ENCODE measurements around the gene UROC1. TPM values are rescaled to one million over a fixed set of nuclear protein-coding genes. Genes with fewer than 3 reads are reported as not detected.

UROC1 gene
- total and polyA plus RNA-seq, 2 of the 13 experiments (the other 11 are each of a cell fraction or from before 2014, with no cell fraction given): 0.71 to 1.3 TPM

DNA sequence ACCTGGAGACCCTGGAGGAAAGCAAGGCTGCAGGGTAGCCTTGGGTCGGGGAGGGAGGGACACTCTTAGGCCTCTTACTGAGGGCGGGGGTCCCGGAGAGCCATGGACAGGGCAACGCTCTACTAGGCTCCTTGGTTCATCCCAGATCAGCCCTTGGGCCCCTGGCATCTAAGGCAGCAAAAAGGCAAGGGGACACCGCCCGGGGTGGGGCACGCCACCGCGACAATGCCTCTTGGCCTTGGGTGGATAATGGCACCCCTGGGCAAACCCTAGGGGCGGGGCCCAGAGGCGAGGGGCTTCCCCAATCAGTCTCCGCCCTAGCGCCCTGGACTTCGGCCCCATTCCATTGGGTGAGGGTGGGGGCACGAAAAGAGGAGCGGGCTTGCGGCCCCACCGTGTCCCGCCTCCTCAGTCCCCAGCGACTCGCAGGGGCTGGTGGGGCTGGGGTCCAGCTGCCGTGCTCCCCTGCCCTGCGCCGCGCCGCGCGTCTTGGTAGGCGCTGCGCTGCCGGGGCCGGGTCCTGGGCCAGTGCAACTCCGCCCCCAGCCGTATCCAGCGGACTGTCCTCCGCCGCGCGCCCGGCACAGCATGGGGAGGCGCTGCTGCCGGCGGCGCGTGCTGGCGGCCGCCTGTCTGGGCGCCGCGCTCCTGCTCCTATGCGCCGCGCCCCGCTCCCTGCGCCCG lies 6.3 kb upstream of the UROC1 start, which contains the start of gene CHST13 (continued):
- TF ChIP-seq E2F5 (CRISPR knock-in tag; conservative IDR thresholded peaks at IDR 0.05): no peak
- TF ChIP-seq ZFP41 (CRISPR knock-in tag; IDR thresholded peaks at IDR 0.05; ENCODE audit: borderline replicate concordance): no peak
- peak; percentile 43 for TF ChIP-seq BRD4 (CRISPR knock-in tag; IDR thresholded peaks at IDR 0.05)
- no peak for TF ChIP-seq SRF (IDR thresholded peaks at IDR 0.05; ENCODE audit: low read depth, low read length)
- no peak for TF ChIP-seq ZNF576 (CRISPR knock-in tag; IDR thresholded peaks at IDR 0.05)
- 0 out of 2 replicates have a peak, but pooled peaks have one; percentile 31 for TF ChIP-seq ZNF557 (CRISPR knock-in tag; IDR thresholded peaks at IDR 0.05)
- peak; percentile 90 for TF ChIP-seq HNF4G (IDR thresholded peaks at IDR 0.05; ENCODE audit: borderline replicate concordance, low read depth, low read length)
- peak; percentile 91; the same call in 1 of the 2 replicates for TF ChIP-seq HNF4G (CRISPR knock-in tag; IDR thresholded peaks at IDR 0.05; ENCODE audit: borderline replicate concordance, low read depth)
- TF ChIP-seq, protein P1, sequence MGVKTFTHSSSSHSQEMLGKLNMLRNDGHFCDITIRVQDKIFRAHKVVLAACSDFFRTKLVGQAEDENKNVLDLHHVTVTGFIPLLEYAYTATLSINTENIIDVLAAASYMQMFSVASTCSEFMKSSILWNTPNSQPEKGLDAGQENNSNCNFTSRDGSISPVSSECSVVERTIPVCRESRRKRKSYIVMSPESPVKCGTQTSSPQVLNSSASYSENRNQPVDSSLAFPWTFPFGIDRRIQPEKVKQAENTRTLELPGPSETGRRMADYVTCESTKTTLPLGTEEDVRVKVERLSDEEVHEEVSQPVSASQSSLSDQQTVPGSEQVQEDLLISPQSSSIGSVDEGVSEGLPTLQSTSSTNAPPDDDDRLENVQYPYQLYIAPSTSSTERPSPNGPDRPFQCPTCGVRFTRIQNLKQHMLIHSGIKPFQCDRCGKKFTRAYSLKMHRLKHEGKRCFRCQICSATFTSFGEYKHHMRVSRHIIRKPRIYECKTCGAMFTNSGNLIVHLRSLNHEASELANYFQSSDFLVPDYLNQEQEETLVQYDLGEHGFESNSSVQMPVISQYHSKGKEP (CRISPR knock-in tag; IDR thresholded peaks at IDR 0.05): no peak
- TF ChIP-seq POLR2A (IDR thresholded peaks at IDR 0.05; ENCODE audit: insufficient read depth in 1 of 2, low read depth in 2 of 2, low read length in 2 of 2): peak in 1 of 2 experiments; percentile 81; a peak in 2 of 4 replicates
- peak; percentile 83; the same call in 1 of the 2 replicates for TF ChIP-seq ESRRA (CRISPR knock-in tag; IDR thresholded peaks at IDR 0.05; ENCODE audit: low read depth)
- no peak for TF ChIP-seq ZNF547 (CRISPR knock-in tag; IDR thresholded peaks at IDR 0.05)
- no peak for TF ChIP-seq NCOA5 (CRISPR knock-in tag; IDR thresholded peaks at IDR 0.05)
- TF ChIP-seq DR1 (CRISPR knock-in tag; IDR thresholded peaks at IDR 0.05): peak; percentile 51; the same call in 1 of the 2 replicates
- TF ChIP-seq PHB2 (IDR thresholded peaks at IDR 0.05; ENCODE audit: partially characterized antibody): no peak
- TF ChIP-seq TAF1 (CRISPR knock-in tag; IDR thresholded peaks at IDR 0.05): peak; percentile 61
- no peak for TF ChIP-seq NR2F6 (IDR thresholded peaks at IDR 0.05)
- TF ChIP-seq NR2F6 (CRISPR knock-in tag; IDR thresholded peaks at IDR 0.05): peak; percentile 33; the same call in 1 of the 2 replicates
- TF ChIP-seq ELF4 (CRISPR knock-in tag; IDR thresholded peaks at IDR 0.05; ENCODE audit: borderline replicate concordance): no peak
- 0 out of 2 replicates have a peak, but pooled peaks have one; percentile 14 for TF ChIP-seq ZNF343 (CRISPR knock-in tag; IDR thresholded peaks at IDR 0.05)
- TF ChIP-seq ZNF552 (CRISPR knock-in tag; IDR thresholded peaks at IDR 0.05; ENCODE audit: borderline replicate concordance): no peak
- TF ChIP-seq ZNF558 (CRISPR knock-in tag; IDR thresholded peaks at IDR 0.05; ENCODE audit: borderline replicate concordance): no peak; the same call in 1 of the 2 replicates
- no peak for TF ChIP-seq ZNF251 (CRISPR knock-in tag; IDR thresholded peaks at IDR 0.05)
- TF ChIP-seq ZNF672 (CRISPR knock-in tag; IDR thresholded peaks at IDR 0.05): no peak
- peak; percentile 45 for TF ChIP-seq AKAP8 (CRISPR knock-in tag; IDR thresholded peaks at IDR 0.05)
- peak; percentile 90 for TF ChIP-seq ZNF121 (CRISPR knock-in tag; IDR thresholded peaks at IDR 0.05)
- TF ChIP-seq RCOR2 (CRISPR knock-in tag; IDR thresholded peaks at IDR 0.05): no peak
- TF ChIP-seq ZNF12 (CRISPR knock-in tag; IDR thresholded peaks at IDR 0.05): 0 out of 2 replicates have a peak, but pooled peaks have one; percentile 13
- no peak for TF ChIP-seq FOSL1 (CRISPR knock-in tag; IDR thresholded peaks at IDR 0.05; ENCODE audit: borderline replicate concordance)
- TF ChIP-seq ZNF709 (CRISPR knock-in tag; IDR thresholded peaks at IDR 0.05): peak; percentile 13; the same call in 1 of the 2 replicates
- TF ChIP-seq TBP (CRISPR knock-in tag; IDR thresholded peaks at IDR 0.05): no peak
